Endothelial cell of hepatic sinusoid (primary cell): ENCODE results near the gene MICALL2.
"Not testable (repeated sequence)": the region's sequence is repeated elsewhere in the genome, so short reads cannot be mapped to it uniquely, and the experiment has no call there.

ENCODE experiments used
- in situ Hi-C: cut with HindIII; loops from 2 replicates; pipeline ENCODE4 v1.10.0; 2017; ENCODE audit warnings: low sequenced_read_pairs

The MICALL2 gene

GRCh38 chr7:1450431-1450830 lies 8.8 kb downstream of the MICALL2 start:
- in situ Hi-C loops: no loop called here

DNA sequence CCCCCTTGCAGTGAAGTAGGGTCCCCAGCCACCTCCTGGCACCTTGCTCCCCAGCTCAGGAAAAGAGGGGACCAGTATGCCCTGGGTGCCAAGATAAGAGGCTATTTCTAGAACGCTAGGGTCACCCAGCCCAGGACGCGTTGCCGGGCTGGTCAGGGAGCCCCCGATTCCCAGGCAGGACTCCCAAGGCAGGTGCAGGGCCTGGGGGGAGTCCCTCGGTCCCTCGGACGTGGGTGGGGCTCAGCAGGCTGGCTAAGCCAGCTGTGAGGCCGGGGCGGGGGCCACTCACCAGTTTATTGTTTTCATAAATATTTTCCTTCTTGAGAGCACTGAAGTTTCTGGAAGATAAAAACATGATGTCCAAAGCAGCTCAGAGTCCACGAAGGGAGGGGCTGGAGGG lies 9.3 kb downstream of the MICALL2 start:
- in situ Hi-C loops: no loop called here

DNA sequence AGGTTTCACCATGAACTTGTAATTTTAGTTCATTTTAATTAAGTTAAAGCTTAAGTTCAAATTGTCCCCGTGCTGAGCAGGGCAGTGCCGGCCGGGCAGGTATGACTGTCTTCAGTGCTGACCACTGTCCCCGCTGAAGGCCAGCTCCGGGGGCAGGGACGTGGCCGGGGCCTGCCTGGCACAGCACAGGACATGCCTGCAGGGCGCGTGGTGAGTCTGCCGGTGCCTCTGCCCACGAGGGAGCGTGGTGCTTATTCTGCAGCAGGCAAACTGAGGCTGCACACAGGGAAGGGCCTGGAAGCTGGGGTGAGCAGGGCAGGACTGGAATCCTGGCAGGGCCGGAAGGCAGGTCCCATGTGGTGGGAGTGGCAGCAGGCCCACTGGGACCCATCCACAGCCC lies 9.8 kb downstream of the MICALL2 start:
- in situ Hi-C loops: no loop called here

GRCh38 chr7:1448958-1449357 lies 10.3 kb downstream of the MICALL2 start:
- in situ Hi-C loops: no loop called here

DNA sequence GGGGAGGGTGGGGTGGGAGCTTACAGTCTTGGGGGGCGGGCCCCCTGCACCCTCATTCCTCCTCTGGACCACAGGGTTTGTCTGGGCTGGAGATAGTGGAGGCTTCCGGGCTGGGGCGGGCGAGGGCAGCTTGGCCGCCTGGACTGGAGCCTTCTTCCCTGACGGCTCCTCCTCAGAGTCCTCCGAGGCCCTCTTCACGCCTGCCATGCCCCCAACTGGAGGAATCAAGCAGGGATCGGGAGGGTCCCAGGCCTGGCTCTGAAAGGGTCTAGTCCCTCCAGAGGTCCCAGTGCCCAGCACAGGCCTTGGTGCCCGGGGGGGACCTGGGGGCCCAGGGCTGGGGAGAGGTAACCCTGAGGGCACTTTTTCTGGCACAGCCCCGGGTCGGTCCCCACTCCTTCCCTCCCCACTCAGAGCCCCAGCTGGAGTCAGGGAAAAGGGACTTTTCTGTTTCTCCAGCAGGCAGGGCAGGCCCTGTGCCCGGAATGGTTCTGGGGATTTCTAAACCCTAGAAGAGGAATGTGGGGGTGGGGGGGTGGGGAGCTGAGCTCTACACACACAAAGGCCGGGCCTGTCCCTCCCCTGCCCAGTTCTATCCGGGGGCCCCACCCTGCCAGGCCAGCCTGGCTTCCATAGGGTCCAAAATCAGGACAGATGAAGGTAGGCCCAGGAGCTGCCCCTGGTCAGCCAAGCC lies 11.6 kb downstream of the MICALL2 start:
- in situ Hi-C loops: no loop called here

DNA sequence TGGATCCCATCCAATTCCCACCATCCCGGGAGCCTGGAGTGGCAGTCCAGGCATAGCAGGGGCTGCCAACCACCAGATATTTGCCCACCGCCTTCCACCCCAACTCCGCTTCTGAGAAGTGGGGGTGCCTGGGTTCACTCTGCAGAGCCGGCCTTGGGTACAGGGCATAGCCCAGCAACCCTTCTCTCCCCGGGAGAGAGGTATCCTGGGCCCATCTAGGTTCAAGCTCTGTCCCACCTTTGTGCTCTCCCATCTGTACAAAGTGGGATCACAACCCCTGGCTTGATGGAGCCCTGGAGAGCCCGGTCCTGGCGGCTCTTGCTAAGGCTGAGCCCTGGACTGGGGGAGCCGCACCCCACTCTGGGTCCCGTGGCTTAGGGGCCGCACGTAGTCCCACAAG lies 12.2 kb downstream of the MICALL2 start:
- in situ Hi-C loops: no loop called here

DNA sequence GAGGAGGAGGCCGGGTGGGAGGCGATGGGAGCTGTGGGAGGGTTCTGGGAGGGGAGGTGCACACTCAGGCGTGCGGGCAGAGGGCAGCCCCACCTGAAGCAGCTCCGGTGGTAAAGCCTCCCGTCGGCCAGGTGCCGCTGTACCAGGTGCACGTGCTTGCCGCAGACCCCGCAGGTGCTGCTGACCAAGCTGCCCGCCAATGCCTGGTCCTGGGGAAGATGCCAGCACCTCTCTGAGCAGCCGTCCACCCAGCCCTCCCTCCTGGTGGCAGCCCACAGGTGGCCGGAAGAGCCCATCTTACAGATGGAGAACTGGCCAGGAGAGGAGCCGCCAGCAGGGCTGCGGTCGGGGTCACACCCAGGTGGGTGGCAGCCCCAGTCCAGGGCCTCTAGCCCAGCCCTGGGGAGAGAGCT lies 12.6 kb downstream of the MICALL2 start:
- in situ Hi-C loops: no loop called here

- in situ Hi-C loops: not testable (repeated sequence)
Measured at GRCh38 chr7:1446026-1446425, 13.2 kb downstream of the MICALL2 start.

DNA sequence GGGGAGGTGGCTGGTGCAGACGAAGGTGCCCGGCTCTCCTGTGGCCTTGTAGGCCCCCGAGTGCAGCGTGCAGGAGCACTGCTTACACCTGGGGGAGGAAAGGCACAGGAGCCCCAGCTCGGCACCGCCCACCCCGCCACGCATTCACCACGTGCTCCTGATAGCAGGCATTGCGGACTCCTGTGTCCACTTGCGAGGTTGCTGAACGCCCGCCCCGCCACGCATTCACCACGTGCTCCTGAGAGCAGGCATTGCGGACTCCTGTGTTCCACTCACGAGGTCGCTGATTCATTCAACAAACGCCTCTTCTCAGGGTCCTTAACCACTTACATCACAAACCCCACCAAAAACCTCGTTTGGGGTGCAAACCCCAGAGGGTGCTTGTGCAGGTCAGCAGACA lies 13.9 kb downstream of the MICALL2 start:
- in situ Hi-C loops: no loop called here

DNA sequence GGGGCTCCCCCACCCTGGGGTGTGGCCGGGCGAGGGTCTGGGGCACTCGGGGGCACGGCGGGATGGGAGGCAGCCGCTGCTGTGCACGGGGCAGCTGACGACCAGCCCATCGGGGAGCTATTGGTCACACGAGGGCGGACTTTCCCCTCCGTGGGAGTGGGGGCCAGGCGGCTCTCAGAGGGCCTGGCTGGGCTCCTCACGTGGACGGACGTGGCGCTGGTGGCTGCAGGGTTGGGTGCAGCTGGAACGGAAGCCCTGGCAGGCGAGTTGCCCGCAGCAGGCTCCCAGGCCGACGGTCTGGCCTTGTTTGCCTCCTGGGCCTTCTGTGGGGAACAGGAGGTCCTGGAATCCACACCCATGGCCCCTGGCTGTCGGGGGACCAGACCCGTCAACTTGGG lies 14.3 kb downstream of the MICALL2 start:
- in situ Hi-C loops: no loop called here

DNA sequence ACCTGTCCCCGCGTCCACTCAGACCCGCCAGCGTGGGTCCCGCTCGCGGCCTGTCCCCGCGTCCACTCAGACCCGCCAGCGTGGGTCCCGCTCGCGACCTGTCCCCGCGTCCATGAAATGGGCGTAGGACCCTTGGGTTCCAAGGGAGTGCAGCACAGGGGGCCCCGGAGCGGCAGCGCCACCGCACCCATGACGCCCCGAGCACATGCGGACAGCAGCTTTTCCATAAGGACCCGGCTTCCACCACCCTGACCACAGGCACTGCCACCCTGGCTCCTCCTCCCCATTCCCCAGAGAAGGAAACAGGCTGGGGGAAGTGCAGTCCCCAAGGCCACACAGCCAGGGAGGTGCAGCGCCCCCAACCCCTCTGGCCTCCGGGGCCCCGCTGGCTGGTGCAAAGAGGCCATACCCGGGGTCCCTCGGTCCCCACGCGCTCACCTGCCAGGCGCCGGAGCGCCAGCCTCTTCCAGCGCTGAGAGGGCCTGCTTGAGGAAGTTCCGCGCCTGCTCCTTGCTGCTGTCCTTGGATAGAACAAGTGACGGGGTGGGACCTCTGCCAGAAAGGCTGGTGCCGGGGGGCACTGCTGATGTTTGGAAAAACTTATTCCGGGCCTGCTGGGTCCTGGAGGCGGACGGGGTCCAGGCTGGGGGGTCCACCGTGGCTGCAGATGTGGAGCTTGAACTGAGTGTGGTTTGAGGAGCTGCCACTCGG lies 14.9 kb downstream of the MICALL2 start:
- in situ Hi-C loops: no loop called here

- in situ Hi-C loops: not testable (repeated sequence)
Measured at GRCh38 chr7:1443587-1444200, 15.6 kb downstream of the MICALL2 start.

DNA sequence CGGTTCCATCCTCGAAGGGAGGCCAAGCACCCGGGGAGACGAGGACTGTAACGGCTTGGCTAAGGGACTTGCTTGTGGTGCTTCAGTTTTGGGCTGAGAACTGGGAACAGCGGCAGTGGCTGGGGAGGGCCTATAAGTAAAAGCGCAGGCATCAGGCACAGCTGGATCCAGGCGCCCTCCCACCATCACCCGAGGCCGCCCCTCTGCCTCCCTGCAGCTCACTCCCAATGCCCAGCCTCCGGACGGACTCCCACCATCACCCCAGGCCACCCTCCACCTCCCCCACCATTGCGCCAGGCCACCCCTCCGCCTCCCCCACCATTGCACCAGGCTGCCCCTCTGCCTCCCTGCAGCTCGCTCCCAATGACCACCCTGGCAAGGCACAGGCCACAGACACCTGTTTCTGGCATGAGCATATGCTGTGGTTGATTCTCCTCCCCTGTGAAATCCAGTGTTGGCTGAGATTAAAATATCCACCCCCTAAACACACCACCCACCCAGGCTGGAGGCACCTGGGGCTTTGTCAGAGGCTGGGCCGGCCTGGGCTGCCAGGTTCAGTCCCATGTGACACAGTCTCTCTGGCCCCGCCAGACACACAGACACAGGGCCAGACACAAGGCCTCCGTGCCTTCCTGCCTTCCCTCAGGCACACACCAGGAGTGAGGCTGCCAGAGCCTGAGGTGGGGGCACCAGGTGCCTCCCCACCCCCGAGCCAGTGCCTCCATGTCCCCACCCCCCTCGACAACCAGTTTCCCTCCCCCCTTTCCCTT lies 16.7 kb downstream of the MICALL2 start:
- in situ Hi-C loops: no loop called here

DNA sequence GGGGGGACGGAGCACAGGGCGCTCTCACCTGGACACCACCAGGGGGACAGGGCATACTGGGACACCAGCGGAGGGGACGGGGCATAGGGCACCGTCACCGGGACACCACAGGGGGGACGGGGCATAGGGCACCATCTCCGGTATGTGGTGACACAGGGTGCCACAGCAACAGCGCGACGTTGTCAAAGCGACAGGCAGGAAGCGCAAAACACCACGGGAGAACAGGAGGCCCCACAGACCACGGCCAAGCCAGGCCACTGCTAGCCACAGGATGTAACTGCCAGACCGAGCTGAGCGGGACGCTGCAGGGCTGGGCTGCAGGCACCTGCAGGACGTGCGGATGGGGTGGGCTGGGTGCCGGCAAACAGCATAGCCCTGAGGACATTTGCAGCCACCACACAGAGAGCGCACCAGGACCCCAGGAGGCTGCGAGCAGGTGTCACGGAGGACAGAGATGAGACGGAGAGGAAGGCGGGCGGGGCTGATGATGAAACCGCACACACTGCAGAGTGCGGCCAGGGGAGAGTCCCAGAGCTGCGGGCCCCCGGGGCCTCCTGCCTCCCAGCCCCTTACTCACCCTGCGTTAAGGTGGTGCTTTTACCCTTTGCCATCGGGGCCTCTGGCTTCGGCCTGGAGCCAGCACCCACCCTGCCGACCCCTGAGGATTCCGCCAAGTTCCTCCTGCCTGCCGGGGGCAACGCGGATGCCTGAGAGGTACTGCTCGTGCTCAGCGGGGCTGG lies 17.5 kb downstream of the MICALL2 start:
- in situ Hi-C loops: no loop called here

DNA sequence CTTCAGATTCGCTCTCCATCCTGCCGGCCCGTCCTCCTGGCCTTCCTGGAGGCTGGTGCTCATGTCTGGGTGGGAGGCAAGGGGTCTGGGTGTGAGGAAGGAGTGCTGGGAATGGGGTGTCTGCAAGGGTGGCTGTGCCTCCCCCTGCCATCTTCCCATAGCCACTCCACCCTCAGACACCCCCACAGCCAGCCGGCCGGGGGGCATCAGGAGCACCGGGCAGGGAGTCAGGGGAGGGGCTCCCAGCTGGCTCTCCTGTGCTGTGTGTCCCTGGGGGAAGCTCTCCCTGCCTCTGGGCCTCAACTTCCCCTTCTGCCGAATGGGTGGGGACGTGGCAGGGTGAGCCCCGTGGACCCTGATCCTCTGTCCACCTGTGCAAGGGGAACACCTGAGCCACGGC lies 18.6 kb downstream of the MICALL2 start:
- in situ Hi-C loops: no loop called here

GRCh38 chr7:1439373-1440363 lies 19.6 kb downstream of the MICALL2 start:
- in situ Hi-C loops: no loop called here

- in situ Hi-C loops: no loop called here
Measured at GRCh38 chr7:1438821-1439220, 20.4 kb downstream of the MICALL2 start.

DNA sequence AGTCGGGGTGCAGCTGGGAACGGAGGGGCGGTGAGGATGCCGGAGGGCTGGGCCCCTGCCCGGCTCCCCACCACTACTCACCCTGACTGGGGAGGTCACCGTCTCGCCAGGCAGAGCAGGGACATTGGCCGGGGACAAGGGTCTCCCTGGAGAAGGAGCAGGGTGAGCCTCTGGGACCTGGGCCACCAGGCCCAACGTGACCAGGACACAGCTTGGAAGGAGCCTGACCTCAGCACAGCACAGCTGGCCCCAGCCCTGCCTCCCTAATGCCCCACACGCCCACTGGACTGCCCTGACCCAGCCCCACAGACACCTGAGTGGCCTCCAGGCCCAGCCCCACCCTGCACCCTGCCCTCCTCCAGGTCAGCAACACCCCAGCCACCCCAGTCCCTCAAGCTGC lies 21.1 kb downstream of the MICALL2 start:
- in situ Hi-C loops: no loop called here

DNA sequence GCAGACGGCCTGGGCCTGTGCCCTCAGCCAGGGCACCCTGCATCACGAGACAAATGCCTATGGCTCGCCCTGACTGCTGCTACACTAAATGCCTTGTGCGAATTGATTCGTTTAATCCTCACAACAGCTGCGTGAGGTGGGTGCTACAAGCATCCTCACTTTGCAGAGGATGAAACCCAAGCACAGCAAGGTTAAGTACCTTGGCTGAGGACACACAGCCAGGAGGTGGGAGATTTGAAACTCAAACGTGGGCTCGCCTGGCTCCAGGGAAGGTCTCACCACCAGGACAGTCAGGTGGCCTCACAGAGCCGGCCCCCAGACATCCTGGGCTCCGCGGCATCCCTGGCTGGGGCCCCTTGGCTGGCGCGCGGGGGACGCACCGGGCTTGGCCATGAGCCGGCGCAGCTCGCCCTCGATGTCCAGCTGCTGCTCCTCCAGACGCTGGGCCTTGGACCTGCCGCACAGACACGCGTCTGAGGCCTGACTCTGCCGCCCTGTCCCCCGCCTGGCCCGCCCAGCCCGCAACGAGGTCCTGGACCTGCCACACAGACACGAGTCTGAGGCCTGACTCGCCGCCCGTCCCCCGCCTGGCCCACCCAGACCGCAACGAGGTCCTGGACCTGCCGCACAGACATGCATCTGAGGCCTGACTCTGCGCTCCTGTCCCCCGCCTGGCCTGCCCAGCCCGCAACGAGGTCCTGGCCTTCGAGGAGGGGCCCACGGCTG lies 22.0 kb downstream of the MICALL2 start:
- in situ Hi-C loops: no loop called here
